NCI-H82 treated with DMSO at 0.1 percent for 48 hours (cell line): ENCODE data around the gene KLHL25.

ENCODE experiments used
- DNase-seq: peaks from one replicate; lab custom pipeline; 2025; ENCODE audit not compliant: unreplicated experiment; lab: John Stamatoyannopoulos, UW

Gene KLHL25

DNA sequence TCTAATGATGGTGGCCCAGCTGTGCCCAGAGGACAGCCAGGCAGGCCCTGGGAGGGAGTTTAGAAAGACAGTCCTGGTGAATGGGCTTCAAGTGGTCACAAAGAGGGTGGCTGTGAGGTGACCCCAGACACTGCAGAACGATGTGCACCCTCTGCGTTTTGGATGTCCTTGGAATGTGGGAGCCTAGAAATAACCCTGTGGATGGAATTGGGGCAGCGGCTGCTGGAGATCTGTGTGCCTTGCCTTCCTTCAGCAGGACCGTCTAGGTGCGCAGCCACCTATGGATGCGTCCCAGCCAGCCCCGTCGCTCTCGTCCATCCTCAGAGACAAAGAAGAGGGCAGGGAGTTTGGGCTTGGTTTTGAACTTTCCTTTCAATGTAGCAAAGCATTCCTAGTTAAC, 46.5 kb downstream of the KLHL25 start:
- no peak for DNase-seq

GRCh38 chr15:85746641-85747040, 48.1 kb downstream of the KLHL25 start:
- DNase-seq, result no peak

DNA sequence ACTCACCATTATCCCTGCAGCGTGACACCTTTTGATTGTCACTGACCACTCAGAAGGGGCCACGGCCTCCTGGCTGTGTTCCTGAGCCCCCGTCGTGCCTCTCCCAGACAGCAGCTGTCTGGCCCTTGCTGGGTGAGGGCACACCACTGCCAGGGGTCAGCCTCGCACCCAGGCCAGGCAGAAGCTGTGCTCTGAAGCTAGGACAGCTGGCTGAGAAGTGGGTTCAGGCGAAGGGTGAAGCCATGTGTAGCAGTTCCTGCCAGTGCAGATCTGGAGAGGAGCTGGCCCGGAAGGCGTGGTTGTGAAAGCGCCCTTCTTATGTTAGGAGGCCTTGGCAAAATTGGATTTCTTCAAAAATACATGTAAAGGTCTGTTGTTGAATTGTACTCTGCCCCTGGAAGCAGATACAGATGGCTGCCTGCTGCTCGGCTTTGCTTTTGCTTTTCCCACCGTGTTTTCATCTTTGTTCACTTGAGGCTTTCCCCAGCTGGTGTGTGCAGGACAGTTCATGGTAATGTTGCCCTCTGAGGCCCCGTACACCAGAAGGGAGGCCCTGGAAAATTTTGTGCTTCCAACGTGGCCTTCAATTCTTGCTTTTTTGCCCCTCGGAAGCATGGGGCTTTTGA, 49.1 kb downstream of the KLHL25 start:
- no peak for DNase-seq

DNA sequence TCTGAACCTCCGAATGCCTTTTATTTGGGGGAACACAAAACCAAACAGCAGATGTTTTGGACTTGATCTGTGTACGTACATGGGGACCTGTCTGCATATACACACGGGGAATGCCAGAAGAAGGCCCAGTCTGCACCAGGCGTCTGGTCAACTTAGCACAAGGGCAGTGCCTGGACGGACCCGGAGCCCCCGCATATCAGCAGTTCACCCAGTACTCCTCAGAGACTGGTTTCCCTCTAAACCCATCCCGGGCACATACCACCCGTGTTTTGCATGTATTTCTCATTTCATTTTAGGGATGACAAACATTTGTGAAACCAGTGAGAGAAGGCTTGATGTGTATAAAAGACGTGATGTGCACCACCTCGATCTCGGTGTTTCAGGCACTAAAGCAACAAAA, 49.7 kb downstream of the KLHL25 start:
- no peak for DNase-seq

GRCh38 chr15:85744579-85744978, 50.1 kb downstream of the KLHL25 start:
- DNase-seq, result no peak

DNA sequence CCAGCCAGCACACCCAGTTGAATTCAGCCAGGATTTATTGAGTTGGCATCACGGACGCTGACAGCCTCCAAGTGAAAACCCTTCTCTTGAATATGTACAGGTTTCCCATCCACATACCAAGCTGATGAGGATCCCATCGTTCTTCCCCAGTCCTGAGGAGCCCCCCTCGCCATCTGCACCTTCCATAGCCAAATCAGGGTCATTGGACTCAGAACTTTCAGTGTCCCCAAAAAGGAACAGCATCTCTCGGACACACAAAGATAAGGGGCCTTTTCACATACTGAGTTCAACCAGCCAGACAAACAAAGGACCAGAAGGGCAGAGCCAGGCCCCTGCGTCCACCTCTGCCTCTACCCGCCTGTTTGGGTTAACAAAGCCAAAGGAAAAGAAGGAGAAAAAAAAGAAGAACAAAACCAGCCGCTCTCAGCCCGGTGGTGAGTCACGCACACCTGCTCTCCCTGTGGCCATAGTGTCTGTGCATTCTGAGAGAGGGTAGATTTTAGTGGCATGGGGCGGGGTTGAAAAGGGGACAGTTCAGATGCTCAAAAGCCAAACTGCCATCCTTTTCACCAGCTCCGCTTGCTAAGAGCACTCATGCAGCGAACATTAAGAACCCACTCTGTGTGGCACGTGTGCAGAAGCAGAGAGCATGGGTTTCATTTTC, 51.2 kb downstream of the KLHL25 start:
- no peak for DNase-seq

- no peak for DNase-seq
Measured at GRCh38 chr15:85742186-85742821, 52.4 kb downstream of the KLHL25 start.

DNA sequence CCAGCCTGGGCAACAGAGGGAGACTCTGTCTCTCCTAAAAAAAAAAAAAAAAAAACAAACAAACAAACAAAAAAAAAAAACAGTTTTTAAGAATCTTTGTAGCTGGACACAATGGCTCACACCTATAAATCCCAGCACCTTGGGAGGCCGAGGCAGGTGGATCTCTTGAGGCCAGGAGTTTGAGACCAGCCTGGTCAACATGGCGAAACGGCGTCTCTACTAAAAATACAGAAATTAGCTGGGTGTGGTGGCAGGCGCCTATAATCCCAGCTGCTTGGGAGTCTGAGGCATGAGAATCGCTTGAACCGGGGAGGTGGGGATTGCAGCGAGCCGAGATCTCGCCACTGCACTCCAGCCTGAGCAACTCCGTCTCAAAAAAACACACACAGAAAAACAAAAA, 53.1 kb downstream of the KLHL25 start:
- DNase-seq, result no peak

DNA sequence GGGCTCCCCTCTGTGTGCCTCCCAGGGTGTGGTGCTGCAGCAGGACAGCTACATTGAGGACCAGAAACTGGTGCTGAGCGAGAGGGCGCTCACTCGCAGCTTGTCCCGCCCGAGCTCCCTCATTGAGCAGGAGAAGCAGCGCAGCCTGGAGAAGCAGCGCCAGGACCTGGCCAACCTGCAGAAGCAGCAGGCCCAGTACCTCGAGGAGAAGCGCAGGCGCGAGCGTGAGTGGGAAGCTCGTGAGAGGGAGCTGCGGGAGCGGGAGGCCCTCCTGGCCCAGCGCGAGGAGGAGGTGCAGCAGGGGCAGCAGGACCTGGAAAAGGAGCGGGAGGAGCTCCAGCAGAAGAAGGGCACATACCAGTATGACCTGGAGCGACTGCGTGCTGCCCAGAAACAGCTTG, 53.7 kb downstream of the KLHL25 start:
- DNase-seq, result no peak

DNA sequence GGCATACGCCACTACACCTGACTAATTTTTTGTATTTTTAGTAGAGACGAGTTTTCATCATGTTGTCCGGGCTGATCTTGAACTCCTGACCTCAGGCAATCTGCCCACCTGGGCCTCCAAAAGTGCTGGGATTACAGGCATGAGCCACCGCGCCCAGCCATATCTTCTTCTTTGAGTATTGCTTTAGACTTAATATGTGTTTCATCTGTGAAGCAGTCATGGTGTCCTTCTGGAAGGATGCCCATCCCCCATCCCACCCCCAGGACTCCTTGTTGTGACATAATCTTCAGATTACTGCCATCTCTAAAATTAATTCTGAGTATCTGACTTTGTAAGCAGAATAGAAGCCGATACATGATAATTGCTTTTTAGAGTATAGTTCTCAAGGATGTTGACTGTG, 57.7 kb downstream of the KLHL25 start:
- DNase-seq, result no peak

- no peak for DNase-seq
Measured at GRCh38 chr15:85733416-85733815, 61.3 kb downstream of the KLHL25 start.

DNA sequence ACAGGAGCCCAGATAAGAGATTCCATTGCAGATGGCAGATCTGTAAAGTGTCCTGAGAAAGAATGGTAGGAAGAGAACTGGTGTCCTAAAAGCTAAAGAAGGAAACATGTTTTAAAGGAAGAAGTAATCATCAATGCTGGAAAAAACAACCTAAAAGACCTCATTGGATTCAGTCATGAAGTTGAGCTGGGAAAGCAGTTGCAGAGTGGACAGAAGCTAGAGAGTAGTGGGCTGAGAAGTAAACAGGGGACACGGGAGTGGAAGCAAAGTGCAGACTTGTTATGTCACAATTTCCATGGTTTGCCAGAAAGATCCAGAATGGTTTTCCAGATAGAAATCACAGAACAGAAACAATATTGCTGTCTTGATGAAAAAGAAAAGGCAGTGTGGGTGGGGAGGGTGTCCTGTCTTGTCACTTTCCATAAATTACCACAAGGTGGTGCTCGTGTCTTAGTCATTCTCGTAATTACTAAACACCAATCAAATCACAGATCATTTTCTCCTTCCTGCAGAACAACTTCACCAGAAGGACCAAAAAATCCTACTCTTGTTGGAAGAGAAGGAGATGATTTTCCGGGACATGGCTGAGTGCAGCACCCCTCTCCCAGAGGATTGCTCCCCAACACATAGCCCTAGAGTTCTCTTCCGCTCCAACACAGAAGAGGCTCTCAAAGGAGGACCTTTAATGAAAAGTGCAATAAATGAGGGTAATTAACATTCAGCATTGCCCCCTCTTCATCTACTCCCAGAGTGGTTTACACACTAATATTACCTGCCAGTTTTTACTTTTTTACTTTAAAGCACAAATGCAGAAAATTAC, 64.5 kb downstream of the KLHL25 start:
- DNase-seq, result peak; percentile 51

DNA sequence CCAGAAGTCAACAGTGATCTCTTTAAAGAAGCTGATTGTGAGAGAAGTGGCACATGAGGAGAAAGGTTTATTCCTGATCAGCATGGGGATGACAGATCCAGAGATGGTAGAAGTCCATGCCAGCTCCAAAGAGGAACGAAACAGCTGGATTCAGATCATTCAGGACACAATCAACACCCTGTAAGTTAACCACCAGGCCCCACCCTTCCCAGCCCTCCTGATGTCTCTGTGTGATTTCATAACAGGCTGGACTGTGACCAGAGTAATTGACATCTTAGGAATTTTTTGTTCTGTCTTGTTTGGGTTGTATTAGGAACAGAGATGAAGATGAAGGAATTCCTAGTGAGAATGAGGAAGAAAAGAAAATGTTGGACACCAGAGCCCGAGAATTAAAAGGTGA, 67.7 kb downstream of the KLHL25 start:
- DNase-seq, result no peak

GRCh38 chr15:85726454-85726853, 68.3 kb downstream of the KLHL25 start:
- DNase-seq, result no peak

- no peak for DNase-seq
Measured at GRCh38 chr15:85725564-85725963, 69.2 kb downstream of the KLHL25 start.

DNA sequence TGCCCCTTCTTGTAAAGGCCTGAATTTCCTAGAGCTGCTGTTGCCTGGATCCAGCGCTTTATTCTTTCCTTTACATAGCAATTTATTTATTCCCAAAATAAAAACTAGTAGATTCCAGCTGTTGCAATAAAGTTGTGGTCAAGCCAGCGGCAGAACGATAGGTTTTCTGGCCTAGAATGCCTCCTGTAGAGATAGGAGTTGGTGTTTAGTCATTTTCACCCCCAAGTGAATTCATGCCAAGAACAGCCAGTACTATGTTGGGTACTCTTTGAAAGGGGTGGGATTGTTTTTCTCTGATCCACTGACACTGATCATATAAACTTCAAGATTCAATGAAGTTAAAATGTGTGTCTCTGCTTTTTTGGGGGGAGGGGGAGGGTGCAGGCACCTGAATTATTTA, 69.7 kb downstream of the KLHL25 start:
- no peak for DNase-seq

DNA sequence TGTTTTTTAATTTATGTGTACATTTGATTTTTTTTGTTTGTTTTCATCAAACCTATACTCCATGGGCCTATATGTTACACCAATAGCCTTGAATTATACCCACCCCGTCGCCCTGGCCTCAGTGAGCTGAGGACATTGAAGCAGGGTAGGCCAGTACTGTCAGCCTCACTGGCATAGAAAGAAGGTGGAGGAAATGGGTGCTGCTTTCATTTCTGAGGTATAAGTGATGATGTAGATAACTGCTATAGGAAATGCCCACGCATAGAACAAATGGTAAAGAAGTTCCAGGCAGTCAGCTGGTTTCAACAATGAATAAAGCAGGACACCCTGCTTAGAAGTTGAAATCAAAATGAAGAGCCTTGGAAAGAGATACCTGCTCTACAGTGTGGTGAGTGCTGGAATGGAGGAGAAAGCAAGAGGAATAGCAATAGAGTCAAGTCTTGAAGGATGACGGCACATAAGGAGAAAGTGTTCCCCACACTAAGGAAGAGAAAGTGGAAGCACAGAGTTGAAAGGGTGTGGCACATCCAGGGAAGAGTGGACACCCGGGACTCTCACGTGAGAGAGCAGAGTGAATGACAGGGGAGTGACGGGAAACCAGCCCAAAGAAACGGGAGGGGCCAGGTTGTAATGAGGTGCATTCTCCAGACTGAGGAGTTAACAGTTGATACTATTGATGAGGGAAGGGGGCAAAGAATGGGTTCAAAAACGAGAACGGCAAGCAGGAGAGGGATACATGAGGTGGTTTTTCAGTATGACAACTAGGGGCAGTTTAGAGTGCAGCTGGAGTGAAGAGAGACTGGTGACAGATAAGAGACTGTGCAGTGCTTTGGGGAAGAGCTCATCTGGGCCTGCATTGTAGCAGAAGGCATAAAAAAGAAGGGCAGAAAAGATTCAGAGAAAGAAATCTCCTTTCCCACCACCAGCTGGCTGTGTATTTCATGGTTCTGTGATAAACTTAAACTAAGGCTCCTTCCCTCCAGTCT, 70.5 kb downstream of the KLHL25 start:
- no peak for DNase-seq

GRCh38 chr15:85722374-85723152, 72.2 kb downstream of the KLHL25 start:
- DNase-seq, result no peak

GRCh38 chr15:85718981-85719380, 75.7 kb downstream of the KLHL25 start:
- no peak for DNase-seq
